Measurements from ENCODE around the gene BRSK2.

- TF ChIP-seq, protein P1, sequence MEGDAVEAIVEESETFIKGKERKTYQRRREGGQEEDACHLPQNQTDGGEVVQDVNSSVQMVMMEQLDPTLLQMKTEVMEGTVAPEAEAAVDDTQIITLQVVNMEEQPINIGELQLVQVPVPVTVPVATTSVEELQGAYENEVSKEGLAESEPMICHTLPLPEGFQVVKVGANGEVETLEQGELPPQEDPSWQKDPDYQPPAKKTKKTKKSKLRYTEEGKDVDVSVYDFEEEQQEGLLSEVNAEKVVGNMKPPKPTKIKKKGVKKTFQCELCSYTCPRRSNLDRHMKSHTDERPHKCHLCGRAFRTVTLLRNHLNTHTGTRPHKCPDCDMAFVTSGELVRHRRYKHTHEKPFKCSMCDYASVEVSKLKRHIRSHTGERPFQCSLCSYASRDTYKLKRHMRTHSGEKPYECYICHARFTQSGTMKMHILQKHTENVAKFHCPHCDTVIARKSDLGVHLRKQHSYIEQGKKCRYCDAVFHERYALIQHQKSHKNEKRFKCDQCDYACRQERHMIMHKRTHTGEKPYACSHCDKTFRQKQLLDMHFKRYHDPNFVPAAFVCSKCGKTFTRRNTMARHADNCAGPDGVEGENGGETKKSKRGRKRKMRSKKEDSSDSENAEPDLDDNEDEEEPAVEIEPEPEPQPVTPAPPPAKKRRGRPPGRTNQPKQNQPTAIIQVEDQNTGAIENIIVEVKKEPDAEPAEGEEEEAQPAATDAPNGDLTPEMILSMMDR (IDR thresholded peaks at IDR 0.05 in 4 of 5, conservative IDR thresholded peaks at IDR 0.05 in 1 of 5) = no peak
- no peak for TF ChIP-seq POLR2A (IDR thresholded peaks at IDR 0.05)
Measured at GRCh38 chr11:1359556-1359955, 30.2 kb upstream of the BRSK2 start.
